Ovary (tissue), 9 donors: ENCODE data around the gene AKAP6. TPM values are rescaled to one million over a fixed set of nuclear protein-coding genes. Genes with fewer than 3 reads are reported as not detected.

Source experiments
- DNase-seq, 5 donors: peaks; one replicate each; pipeline ENCODE4 v3.0.0-alpha.2; 2019 to 2020
- H3K27ac ChIP-seq, 2 donors: fragments of 200-600 bp; one replicate each; pipeline versions ENCODE4 v1.5.1 to v1.8.0; 2019 to 2022
- H3K27me3 ChIP-seq: fragments of 200-600 bp; one replicate; pipeline ENCODE4 v1.8.0; 2022
- H3K36me3 ChIP-seq: fragments of 200-600 bp; sonication (generic); one replicate; pipeline ENCODE4 v1.5.1; 2019
- H3K4me1 ChIP-seq: one replicate; pipeline ENCODE4 v1.8.1; 2013; ENCODE audit warnings: mild to moderate bottlenecking, moderate library complexity; ENCODE audit not compliant: insufficient read depth
- H3K4me3 ChIP-seq: fragments of 200-600 bp; sonication (generic); one replicate; pipeline ENCODE4 v1.5.1; 2017
- H3K9me3 ChIP-seq, 2 donors: fragments of 200-600 bp in 1 of 2; sonication (generic) in 1 of 2; one replicate each; pipeline versions ENCODE4 v1.5.1 to v1.8.1; 2013 to 2019; ENCODE audit warnings: mild to moderate bottlenecking in 1 of 2, moderate library complexity in 1 of 2
- EP300 ChIP-seq: sonication (generic); formaldehyde crosslinking; IDR thresholded peaks from one replicate; pipeline ENCODE4 v1.6.1; 2017; ENCODE audit warnings: antibody characterized with exemption
- POLR2A ChIP-seq: fragments of 450-650 bp; IDR thresholded peaks from one replicate; pipeline ENCODE4 v1.6.1; 2017; ENCODE audit warnings: antibody characterized with exemption, mild to moderate bottlenecking, moderate library complexity
- WGBS, 3 donors: extraction: QIAGEN DNeasy Blood & Tissue Kit in 1 of 3; methylation state at CpG; one replicate each; pipeline versions ENCODE4 v1.1.5 to v1.1.7; 2013 to 2017; 5-methylcytosine and 5-hydroxymethylcytosine counted together
- intact Hi-C, 4 donors: fragments of 100-400 bp; cut with DNase I; formaldehyde crosslinking; loops; one replicate each; pipeline versions ENCODE4 v1.11.0 to v1.15.1; 2022 to 2023
- polyA plus RNA-seq, 2 donors: library from polyadenylated mRNA; stranded (reverse); fragments of 200-250 nt in 1 of 2; fragments of 350-450 nt in 1 of 2; fragmentation: Illumina TruSeq in 1 of 2; extraction: RNeasy Lipid Tissue Mini Kit (QIAGEN cat#74804) in 1 of 2; gene quantifications; one replicate each; pipeline ENCODE4 v1.2.3, GENCODE V29; 2013 to 2014
- total RNA-seq, 7 donors: library from RNA; depleted of rRNA in 2 of 7; stranded (reverse); fragments of >200 nt in 2 of 7; fragmentation: NEBNext Ultra II Directional in 3 of 7; extraction: Animal tissue kit (Norgen Biotek cat#: 25700) in 3 of 7; gene quantifications; one replicate each; pipeline versions ENCODE4 v1.1.0 to v1.2.4, GENCODE V29; 2016 to 2023
- TF ChIP-seq, protein P1 (sequence below), 3 donors: fragments of 450-650 bp in 2 of 3; fragments of 200-600 bp in 1 of 3; IDR thresholded peaks; one replicate each; pipeline versions ENCODE4 v1.5.1 to v1.8.0; 2016 to 2022; ENCODE audit warnings: antibody characterized with exemption in 3 of 3, mild to moderate bottlenecking in 1 of 3
- donor health status: DM: no; HTN: no; CAD: no; lungs with moderate emphysema.
- donor health status: DM: no; HTN: no; CAD: no.
- donor health status: Bipolar disorder and iron deficiency.
- donor health status: DM: yes; HTN: yes; CAD: no.
- donor health status: DM: no; HTN: no; CAD: no.
- donor health status: DM: yes; HTN: yes; CAD: no.

AKAP6 gene
- total and polyA plus RNA-seq, 9 donors = 2.3 to 13.1 (median 6.9) TPM

DNA sequence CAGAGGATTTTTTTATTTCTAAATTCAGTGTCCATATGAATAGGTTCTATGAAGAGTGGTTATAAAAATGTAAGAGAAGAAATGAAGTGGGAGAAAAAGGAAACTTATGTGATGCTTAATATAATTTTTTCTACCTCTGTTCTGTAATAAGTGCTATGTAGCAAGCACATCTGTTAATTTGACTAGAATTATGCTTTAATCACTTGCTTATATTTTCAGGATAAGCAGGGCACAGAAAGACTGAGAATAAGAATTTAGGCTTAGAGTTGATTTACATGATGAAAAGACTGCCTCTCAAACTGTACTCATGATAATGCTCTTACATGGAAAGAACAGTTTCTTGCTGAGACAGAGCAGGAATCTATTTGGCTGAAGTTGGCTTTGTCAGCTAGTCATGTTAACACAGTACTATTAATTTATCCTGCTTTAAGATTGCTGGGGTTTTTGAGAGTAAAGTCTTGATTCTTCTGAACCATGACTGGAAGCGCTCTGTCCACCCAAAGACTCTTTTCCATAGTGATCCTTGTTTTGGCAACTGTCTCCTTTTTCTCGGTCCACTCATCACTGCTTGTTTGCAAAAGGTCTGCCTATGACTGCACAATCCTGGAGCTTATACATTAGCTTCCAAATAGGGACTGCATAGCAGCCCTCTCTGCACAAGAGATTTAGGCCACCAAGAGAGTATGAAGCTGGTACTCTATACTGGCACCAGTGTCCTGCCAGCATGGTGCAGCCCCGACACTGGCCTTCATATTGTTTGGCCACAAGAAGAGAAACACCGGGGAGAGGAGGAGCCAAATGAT lies 98.8 kb downstream of the AKAP6 start:
- TF ChIP-seq, protein P1, sequence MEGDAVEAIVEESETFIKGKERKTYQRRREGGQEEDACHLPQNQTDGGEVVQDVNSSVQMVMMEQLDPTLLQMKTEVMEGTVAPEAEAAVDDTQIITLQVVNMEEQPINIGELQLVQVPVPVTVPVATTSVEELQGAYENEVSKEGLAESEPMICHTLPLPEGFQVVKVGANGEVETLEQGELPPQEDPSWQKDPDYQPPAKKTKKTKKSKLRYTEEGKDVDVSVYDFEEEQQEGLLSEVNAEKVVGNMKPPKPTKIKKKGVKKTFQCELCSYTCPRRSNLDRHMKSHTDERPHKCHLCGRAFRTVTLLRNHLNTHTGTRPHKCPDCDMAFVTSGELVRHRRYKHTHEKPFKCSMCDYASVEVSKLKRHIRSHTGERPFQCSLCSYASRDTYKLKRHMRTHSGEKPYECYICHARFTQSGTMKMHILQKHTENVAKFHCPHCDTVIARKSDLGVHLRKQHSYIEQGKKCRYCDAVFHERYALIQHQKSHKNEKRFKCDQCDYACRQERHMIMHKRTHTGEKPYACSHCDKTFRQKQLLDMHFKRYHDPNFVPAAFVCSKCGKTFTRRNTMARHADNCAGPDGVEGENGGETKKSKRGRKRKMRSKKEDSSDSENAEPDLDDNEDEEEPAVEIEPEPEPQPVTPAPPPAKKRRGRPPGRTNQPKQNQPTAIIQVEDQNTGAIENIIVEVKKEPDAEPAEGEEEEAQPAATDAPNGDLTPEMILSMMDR (IDR thresholded peaks at IDR 0.05) = no peak
- no peak for TF ChIP-seq EP300
- TF ChIP-seq POLR2A = no peak
- H3K27ac ChIP-seq = no peak overlapping the region
- no peaks in the 10 kb centered on the region for H3K36me3 ChIP-seq
- H3K4me3 ChIP-seq = no peak overlapping the region
- intact Hi-C loops = no loop called here
- H3K4me1 ChIP-seq = no peaks in the 10 kb centered on the region
- no peak for DNase-seq
- H3K9me3 ChIP-seq = no peaks in the 10 kb centered on the region
- H3K27me3 ChIP-seq = no peaks in the 10 kb centered on the region
- WGBS, 3 donors = 78 to 82% (median 80%) methylated on average over 4 of the region's 4 CpGs

DNA sequence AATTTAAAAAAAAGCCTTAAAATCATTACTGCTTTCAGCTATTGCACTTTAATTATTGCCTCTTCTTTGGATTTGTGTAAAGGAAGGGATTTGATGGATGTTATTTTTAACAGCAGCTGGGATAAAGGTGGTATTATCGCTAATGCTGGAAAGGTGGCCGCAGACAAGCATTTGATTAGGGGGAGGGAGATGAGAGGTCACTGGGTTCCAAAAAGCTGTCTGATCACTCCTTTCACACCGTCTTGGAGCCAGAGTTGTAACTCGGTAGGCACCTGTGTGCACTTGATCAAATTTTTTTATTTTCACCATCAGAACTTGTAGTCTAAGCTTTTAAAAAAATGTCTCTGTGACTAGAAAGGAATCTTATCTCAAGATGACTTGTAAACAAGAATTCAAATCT lies 99.8 kb downstream of the AKAP6 start:
- TF ChIP-seq POLR2A = no peak
- TF ChIP-seq, protein P1 (IDR thresholded peaks at IDR 0.05) = no peak
- TF ChIP-seq EP300 = no peak
- intact Hi-C loops = no loop called here
- WGBS, 3 donors = 73 to 79% (median 79%) methylated on average over 4 of the region's 4 CpGs
- no peak overlapping the region for H3K27ac ChIP-seq
- peaks cover 4% of the 10 kb centered on the region for H3K4me1 ChIP-seq
- no peaks in the 10 kb centered on the region for H3K36me3 ChIP-seq
- no peak for DNase-seq
- H3K4me3 ChIP-seq = no peak overlapping the region
- H3K27me3 ChIP-seq = no peaks in the 10 kb centered on the region
- no peaks in the 10 kb centered on the region for H3K9me3 ChIP-seq

DNA sequence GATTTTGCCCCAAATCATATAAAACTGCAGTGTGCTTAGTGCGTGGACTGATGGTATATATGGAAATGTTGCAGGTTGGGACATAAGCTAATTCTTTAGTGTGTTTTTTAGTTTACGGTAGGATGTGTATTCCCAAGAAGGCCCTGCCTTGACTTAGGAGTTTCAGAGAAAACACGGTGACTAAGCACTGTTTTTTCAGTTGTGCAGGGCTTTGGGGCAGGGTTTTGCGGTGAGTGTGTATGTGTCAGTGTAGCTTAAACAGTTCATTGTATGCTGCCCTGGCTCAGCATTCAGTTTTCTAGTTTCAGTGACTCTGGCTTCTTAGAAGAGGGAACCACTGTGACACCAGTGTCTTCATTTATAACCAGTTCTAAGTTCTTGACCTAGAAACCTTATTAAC lies 101.2 kb downstream of the AKAP6 start:
- no peaks in the 10 kb centered on the region for H3K9me3 ChIP-seq
- intact Hi-C loops = no loop called here
- H3K27ac ChIP-seq = no peak overlapping the region
- H3K4me1 ChIP-seq = peaks cover 4% of the 10 kb centered on the region
- no peak for DNase-seq
- H3K27me3 ChIP-seq = no peaks in the 10 kb centered on the region
- WGBS, 3 donors = 94 to 97% (median 96%) methylated on average over 4 of the region's 4 CpGs
- H3K4me3 ChIP-seq = no peak overlapping the region
- no peaks in the 10 kb centered on the region for H3K36me3 ChIP-seq
- TF ChIP-seq POLR2A (no peak), EP300 (no peak)
- TF ChIP-seq, protein P1 (IDR thresholded peaks at IDR 0.05) = no peak

DNA sequence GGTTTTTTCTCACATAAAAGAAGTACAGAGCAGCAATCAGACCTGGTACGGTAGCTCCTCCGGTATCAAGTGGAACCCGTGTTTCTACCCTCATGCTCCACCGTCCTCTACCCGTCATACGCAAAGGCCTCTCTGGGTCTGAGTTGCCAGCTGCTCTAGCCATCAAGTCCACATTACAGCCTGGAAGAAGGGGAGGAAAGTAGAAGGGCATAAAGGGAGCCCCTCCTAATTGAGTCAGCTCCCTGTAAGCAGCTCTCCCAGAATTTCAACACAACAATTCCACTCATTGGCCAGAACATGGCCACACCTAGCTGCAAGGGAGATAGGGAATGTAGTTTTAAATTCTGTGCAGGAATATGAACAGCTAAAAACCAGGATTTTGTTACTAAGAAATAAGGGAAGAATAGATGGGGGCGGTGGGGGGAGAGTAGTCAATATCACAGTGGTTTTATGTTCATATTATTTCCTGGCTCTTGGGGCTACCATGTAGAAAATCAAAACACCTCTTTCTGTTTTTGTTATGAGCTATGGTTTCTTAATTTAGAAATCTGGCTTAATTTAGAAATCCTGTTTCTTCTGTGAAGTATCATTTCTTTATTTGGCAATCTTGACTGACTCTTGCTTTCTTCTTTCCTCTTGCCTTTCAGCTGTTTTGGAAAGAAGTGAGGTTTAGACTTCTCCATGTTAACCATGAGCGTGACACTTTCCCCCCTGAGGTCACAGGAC lies 103.9 kb downstream of the AKAP6 start:
- H3K27ac ChIP-seq = peak overlapping the region; percentile 39 to 73
- DNase-seq = peak in 4 of 5 donors; percentile 20 to 49 (median 26)
- no peaks in the 10 kb centered on the region for H3K36me3 ChIP-seq
- peak overlapping the region; percentile 9 for H3K4me3 ChIP-seq
- H3K9me3 ChIP-seq = no peaks in the 10 kb centered on the region
- intact Hi-C loops = no loop called here
- H3K27me3 ChIP-seq = no peaks in the 10 kb centered on the region
- peaks cover 4% of the 10 kb centered on the region for H3K4me1 ChIP-seq
- TF ChIP-seq POLR2A = no peak
- TF ChIP-seq, protein P1 (IDR thresholded peaks at IDR 0.05) = no peak
- TF ChIP-seq EP300 = no peak
- 15 to 47% (median 24%) methylated on average over 8 of the region's 8 CpGs for WGBS, 3 donors
